HG03045 (cell line): Measurements from ENCODE around the gene PTPN1.

Source experiments
- ATAC-seq: cut with Tn5 transposase; IDR thresholded peaks from one replicate; pipeline ENCODE4 v1.9.1; 2021; ENCODE audit warnings: mild to moderate bottlenecking, moderate library complexity; ENCODE audit not compliant: unreplicated experiment

The PTPN1 gene

DNA sequence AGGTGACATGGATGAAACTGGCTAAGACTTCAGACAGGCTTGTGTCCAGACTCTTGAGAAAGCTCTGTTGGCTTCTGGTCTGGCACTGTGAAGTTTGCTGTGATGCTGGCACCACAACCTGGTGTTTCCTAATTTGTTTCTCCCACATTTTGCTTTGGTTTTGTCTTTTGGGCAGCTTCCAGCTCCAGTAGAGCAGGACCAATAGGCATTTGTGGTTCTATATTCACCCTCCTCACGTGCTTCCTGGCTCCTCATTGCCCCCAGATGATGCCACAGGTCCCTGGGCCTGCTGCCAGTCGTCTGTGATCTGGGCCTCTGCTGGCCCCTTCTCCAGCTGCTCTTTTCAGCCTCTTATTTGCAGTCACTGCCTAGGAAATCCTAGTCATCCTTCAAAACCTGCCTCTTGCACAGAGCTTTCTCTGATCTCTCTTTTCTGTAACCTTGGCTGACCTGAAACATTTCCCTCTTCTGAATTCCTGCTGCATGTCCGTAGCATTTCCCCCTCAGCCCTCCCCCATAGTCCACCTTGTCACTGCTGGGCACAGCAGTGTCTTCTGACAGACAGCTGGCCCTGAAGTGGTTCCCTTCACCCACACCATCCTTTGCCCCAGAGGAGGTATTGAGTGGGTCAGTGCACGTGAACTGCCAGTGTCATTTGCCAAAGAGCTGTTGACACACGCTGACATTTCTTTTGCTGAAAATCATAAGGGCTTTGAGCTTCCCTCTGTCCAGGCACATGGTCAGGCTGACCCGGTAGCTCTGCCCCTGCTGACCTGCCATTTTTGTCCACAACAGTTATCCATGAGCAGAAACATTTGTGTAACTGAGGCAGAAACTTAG, 63.0 kb downstream of the PTPN1 start:
- ATAC-seq: no peak

DNA sequence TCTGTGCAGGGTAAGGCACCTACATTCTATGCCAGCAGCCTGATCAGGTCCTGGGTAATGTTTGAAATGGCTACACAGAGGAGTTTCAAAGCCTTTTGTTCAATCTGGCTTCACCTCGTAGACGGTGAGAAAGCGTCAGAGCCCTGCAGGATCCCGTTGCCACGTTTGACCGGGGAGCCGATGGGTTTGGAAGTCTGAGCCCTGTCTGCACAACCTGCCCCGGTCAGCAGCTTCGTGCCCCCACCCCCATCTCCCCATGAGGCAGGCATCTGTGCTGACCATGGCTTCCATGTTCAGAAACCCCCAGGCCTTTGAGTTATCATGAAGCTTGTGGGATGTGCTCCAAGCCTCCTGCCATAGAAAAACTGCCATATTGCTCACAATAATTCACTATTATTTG, 63.9 kb downstream of the PTPN1 start:
- no peak for ATAC-seq

DNA sequence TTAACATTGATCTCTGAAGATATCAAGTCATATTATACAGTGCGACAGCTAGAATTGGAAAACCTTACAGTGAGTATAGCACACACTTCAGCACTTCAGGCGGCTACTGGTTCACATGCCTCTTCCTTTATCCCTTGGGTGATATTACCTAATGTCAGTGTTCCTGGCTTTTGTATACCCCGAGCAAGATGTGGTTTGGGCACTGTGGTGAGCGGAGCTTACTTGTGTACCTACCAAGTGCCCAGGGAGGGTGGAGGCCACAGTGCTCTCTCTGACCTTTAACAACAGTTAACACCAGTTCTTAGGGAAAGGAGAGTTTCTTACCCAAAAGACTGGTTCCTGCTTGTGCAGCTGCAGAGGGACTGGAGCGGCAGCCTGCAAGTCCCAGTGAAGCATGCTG, 64.4 kb downstream of the PTPN1 start:
- ATAC-seq: no peak

DNA sequence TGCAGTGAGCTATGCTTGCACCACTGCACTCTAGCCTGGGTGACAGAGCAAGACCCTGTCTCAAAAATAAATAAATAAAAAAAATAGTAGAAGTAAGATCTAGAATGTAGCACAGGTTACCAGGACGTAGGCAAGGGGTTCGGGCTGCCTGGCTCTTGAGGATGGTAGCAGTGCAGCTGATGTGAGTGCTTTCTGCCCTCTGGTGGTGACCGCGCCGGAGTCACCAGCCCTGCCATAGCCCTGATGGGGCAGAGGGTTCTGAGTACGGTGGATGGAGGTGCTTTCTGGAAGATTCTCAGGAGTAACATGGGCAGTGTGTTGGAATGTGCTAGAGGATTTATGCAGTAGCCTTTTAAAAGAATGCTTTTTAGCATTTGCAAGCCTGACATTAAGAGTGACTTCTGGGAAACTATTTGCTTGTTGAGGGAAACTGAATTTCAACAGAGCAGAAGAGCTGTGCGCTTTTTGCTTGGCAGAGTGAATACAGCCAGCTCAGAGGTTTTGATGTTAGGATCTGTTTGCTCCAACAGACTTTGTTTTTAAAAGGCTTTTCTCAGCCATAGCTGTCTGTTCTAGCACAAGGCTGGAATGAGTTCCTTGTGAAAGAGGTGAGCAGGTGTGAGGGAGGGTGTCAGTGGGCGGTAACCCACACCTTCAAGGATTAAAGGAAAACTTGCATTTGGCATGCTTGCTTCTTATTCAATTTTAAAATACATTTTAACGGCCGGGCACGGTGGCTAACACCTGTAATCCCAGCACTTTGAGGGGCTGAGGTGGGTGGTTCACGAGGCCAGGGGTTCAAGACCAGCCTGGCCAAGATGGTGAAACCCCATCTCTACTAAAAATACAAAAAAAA, 65.9 kb downstream of the PTPN1 start:
- ATAC-seq: no peak

DNA sequence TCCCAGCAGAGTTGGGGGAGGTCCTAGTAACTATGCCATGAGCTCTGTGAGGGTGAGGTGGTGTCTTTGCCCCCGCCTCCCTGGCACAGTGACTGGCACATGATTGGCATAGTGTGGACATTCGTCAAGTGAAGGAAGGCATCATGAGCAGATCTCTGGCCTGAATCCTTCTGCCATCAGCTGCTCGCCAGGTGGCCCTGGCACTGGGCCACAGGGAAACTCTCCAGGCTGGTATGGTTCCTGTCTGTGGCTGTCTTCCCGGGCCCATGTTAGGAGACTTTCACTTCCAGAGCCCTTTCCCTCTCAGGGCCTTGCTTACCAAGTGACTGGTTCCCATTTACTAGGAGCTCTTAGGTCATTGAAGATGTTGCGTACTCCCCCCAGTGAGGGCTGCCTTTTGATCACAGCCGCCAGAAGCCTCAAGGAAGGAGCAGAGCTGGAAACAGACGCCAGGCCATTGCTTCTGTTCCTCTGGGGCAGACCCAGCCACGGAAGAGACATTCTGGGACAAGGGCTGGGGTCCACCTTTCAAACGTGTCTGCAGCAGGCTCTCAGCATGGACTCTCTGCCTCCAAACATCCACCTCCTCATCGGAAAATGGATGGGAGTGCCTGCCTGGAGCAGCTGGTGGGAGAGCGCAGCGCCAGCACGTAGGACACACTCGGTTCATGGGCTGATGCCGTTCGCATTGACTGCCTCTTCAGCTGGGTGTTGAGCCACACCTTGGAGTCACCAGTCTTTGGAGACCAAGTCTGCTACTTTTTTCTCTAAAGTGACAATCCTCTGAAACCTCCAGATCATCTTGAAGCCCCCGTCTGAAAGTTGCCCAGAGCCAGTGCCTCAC, 67.2 kb downstream of the PTPN1 start:
- ATAC-seq: no peak

DNA sequence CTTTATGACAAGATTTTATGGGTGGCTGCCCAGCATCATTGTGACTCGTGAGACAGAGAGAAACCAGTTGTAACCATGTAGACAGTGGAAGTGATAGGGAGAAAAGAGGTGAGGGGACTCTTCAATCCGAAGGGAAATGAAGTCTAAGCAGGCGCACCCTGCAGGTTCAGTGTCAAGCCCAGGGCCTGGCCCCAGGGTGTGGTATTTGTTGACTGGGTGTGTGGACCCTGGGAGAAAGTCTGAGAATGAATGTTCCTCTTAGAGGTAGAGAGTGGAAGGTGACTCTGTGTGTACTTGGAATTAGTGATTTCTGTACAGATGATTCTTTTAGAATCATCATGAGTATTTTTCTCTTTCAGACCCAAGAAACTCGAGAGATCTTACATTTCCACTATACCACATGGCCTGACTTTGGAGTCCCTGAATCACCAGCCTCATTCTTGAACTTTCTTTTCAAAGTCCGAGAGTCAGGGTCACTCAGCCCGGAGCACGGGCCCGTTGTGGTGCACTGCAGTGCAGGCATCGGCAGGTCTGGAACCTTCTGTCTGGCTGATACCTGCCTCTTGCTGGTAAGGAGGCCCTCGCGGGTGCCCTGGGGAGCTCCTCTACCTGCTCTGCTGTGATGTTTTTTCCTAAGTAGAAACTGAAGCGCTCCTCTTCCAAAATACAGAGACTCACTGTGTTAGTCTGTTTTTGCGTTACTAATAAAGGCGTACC, 68.0 kb downstream of the PTPN1 start:
- no peak for ATAC-seq

DNA sequence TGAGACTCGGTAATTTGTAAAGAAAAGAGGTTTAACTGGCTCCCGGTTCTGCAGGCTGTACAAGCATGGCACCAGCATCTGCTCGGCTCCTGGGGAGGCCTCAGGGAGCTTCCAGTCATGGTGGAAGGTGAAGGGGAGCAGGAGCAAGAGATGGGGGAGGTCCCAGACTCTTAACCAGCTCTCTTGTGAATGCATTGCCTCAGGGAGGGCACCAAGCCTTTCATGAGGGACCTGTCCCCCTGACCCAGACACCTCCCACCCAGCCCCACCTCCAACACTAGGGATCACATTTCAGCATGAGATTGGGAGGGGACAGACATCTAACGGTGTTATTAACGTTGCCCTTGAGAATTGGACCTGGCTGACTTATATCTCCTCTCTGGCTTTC, 68.6 kb downstream of the PTPN1 start:
- no peak for ATAC-seq

DNA sequence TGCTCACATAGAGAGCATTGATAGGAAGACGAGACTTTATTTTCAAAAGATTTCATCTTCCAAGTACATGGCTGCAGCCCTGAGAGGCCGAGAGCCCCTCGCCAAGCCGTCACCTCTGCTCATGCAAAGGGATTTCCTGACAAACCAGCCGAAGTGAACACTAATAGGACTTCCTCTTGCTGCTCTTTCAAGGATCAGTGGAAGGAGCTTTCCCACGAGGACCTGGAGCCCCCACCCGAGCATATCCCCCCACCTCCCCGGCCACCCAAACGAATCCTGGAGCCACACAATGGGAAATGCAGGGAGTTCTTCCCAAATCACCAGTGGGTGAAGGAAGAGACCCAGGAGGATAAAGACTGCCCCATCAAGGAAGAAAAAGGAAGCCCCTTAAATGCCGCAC, 69.3 kb downstream of the PTPN1 start:
- no peak for ATAC-seq

DNA sequence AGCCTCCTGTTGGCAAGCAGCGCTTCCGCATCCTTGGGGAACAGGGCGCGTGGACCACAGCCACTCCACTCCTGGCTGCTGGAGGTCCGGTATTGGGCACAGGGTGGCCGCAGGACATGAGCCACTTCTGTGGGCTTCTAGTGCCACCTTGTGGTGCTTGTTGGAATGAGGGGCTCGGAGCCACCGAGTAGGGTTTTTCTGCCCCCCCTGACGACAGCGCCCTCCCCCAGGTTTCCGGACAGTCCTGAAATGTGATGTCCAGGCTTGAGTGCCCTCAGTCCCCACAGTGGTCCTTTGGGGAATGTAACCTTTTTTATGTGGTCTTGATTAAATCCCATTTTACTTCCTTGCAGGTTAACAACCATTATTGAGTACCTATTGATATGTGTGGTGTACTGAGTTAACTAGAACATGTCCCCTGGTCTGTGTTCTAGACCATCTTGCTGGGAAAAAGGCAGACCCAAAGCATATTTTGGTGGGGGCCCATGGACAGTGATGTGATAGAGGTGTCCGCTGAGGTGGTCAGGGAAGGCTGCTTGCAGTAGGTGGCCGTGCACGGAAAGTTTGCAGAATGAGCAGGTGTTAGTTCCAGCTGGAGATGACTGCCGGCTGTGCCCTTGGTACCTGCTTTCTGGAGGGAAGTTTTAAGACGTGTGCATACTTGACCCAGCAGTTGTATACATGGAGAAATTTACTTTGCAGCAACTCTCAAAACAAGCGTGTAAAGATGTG, 70.0 kb downstream of the PTPN1 start:
- ATAC-seq: no peak

DNA sequence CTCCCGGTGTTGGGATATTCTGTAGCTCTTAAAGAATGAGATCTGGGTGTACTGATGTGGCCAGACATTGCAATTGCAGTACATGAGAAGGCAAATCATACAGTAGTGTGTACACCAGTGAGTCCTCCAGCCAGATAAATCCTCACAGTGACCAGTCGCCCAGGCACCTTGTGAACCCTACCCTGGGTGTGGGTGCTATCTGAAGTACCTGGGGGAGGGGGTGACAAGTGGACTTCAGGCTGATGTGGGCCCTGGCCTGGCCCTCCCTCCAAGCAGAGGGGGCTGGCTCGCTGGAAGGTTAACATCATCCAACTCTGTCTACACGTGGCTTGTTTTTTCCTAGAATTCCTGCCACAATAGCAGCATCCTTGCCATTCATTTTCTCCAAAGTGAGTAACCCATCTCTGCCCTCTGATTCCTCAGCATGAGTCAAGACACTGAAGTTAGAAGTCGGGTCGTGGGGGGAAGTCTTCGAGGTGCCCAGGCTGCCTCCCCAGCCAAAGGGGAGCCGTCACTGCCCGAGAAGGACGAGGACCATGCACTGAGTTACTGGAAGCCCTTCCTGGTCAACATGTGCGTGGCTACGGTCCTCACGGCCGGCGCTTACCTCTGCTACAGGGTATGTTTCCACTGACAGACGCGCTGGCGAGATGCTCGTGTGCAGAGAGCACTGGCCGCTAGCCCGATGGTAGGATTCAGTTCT, 70.8 kb downstream of the PTPN1 start:
- no peak for ATAC-seq

DNA sequence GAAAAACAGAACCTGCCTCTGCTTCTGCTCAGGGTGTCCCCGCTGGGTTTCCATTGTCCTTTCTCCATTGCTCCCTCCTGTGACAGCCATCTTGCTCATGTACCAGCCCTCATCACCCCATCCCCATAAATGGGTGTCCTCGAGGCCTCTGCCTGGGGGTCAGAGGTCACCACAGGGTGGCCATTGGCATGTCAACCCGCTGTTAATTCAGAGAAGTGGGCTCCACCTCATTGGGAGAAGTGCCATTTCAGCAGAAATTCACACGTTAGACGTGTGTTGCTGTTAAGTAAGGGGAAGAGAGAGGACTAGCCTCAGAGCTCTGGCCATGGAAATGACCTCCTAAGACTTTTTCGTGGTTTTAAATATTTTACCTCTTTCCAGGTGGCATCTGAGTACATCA, 71.9 kb downstream of the PTPN1 start:
- ATAC-seq: no peak

DNA sequence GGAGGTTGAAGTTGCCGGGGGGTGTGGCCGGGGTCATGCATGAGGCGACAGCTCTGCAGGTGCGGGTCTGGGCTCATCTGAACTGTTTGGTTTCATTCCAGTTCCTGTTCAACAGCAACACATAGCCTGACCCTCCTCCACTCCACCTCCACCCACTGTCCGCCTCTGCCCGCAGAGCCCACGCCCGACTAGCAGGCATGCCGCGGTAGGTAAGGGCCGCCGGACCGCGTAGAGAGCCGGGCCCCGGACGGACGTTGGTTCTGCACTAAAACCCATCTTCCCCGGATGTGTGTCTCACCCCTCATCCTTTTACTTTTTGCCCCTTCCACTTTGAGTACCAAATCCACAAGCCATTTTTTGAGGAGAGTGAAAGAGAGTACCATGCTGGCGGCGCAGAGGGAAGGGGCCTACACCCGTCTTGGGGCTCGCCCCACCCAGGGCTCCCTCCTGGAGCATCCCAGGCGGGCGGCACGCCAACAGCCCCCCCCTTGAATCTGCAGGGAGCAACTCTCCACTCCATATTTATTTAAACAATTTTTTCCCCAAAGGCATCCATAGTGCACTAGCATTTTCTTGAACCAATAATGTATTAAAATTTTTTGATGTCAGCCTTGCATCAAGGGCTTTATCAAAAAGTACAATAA, 72.5 kb downstream of the PTPN1 start:
- no peak for ATAC-seq

DNA sequence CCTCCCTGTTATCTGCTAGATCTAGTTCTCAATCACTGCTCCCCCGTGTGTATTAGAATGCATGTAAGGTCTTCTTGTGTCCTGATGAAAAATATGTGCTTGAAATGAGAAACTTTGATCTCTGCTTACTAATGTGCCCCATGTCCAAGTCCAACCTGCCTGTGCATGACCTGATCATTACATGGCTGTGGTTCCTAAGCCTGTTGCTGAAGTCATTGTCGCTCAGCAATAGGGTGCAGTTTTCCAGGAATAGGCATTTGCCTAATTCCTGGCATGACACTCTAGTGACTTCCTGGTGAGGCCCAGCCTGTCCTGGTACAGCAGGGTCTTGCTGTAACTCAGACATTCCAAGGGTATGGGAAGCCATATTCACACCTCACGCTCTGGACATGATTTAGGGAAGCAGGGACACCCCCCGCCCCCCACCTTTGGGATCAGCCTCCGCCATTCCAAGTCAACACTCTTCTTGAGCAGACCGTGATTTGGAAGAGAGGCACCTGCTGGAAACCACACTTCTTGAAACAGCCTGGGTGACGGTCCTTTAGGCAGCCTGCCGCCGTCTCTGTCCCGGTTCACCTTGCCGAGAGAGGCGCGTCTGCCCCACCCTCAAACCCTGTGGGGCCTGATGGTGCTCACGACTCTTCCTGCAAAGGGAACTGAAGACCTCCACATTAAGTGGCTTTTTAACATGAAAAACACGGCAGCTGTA, 73.4 kb downstream of the PTPN1 start:
- ATAC-seq: no peak

DNA sequence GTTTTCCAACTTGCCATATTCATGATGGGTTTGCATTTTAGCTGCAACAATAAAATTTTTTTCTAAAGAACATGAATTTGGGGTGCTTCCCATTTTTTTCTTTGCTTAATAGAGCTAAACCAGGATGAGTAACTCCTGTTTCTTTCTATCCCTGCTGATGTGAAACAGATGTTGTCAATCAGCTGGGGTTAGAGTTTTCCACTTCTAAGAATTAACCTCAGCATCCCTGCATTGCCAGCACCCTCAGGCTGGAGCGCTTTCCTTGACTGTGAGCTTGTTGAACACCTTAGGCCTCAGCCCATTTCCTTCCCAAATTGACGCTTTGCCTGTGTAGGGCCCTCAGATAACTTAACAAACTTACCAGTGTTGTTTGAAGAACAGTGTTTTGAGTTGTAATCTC, 74.5 kb downstream of the PTPN1 start:
- ATAC-seq: no peak

DNA sequence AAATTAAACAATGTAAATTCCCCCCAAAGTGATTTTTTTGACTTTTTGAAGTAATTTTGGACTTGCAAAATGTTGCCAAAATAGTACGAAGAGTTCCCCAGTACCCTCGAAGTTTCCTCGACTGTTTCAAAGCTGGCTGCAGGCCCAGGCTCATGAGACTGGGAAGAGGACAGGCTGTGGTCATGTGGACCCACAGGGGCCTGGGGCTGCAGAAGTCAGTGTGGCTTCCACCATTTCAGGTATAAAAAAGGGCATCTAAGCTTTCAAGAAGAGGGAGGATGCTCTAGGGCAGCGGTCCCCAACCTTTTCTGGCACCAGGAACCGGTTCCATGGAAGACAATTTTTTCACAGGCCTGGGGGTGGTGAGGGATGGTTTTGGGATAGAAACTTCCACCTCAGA, 75.0 kb downstream of the PTPN1 start:
- no peak for ATAC-seq

DNA sequence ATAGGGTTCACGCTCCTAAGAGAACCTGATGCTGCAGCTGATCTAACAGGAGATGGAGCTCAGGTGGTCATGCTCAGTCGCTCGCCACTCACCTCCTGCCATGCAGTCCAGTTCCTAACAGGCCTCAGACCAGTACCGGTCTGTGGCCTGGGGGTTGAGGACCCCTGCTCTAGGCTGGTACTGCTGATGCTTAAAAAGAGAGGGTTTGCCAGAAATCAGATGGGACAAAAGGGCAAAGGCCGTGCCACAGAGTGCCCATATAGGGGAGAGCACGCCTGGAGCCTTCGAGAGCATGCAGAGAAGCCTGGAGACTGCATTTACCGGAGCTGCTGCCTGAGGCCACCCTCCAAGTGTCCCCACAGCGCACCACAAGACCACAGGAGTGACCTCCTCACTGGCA, 75.5 kb downstream of the PTPN1 start:
- ATAC-seq: no peak

DNA sequence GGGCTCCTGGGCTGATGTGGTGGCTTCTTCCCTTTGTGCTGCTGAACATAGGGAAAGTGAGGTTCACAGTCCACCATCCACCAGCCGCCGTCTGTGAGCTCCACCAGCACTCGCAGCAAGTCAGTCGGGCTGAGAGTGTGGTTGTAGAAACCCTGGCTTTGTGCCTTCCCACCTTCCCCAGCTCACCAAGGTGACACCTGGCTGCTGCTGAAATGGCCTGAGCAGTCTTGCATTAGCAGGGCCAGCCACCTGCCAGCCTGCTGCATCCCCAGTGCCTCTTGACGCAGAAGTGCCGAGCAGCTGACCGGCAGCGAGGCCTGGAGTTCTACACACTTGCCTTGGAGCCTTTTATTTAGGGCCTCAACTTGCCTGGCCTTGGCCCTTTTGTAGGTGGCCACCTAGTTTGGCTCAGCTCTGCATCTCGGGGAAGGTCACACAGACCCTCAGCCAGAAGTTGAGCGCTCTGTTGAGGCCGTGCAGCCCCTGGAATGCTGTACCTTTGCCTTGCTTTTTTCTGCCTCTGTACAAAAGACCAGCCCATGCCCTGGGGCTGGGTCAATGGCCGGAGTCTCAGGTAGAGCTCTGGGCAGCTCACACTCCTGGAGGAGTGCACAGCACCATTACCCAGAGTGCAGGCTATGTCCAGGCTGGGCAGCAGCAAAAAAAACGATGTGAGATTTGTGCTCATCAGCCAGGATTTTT, 76.5 kb downstream of the PTPN1 start:
- no peak for ATAC-seq
